ENCODE measurements around the gene UNK. TPM values are rescaled to one million over a fixed set of nuclear protein-coding genes. Genes with fewer than 3 reads are reported as not detected.

UNK gene
- total and polyA plus RNA-seq, 10 donors = 19.0 to 53.8 (median 46.2) TPM

DNA sequence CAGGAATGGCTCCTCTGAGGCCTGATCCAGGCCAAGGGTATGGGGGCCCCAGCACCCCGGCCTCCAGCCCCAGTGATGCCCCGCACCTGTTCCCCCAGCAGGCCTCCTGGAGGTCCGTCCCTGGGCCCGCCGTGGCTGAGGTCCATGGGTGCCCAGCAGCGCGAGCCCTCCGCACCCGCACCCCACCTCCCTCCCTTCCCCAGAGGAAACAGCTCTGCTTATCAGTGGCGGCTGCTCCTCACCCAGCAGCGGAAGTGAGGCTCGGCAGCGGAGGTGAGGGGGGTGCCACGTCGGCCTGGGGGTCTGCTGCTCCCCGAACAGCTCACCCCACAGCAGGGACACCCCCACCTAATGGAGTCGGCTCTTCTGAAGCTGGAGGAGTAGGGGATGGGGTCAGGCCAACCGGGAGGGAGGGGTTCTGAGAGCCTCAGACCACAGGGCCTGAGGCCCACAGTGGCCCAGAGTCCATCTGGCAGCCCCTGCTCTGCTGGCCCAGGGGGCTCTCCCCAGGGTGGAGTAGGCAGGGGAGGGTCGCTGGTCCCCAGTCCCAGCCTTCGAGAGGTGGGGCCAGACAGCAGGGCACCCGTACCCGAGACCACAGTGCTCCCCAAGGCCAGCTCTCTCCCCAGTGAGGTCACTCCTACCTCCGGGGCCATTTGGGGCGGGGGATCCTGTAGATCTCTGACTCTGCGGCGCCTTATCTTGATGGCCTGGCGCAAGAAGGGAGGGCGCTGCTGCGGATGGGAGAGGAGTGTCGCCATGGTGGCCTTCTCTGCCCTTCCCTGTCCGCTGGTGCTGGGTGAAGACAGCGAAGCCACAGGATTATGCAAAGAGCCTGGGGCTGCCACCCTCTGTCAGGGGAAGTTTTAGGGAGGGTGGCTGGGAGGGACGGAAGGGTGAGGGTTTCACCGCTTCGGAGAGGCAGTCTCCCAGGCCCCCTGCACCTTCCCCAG, 59.2 kb downstream of the UNK start, which contains the start of gene UNC13D:
TSS of gene UNC13D (minus strand) at position 828 of the 953 bp plus-strand sequence. CDS start at position 761, 67 bp downstream.
- H3K27ac ChIP-seq = peak within 1 kb of the TSS; percentile 57 to 98 (median 96)
- H3K36me3 ChIP-seq = peaks cover 2 to 76% (median 57%) of the 10 kb centered on the region in 6 donors
- H3K27me3 ChIP-seq (replicated peaks in 1 of 7) = no peaks in the 10 kb centered on the region
- peak within 1 kb of the TSS; percentile 35 to 80 (median 58) for H3K4me3 ChIP-seq
- peaks cover 51 to 100% (median 78%) of the 10 kb centered on the region in 6 donors for H3K4me1 ChIP-seq
- intact Hi-C loops (cut with DNase I; ENCODE audit: low total_unique reads) = no loop called here
- peak; percentile 95 for DNase-seq
- WGBS, 5 donors = 6 to 13% (median 9%) methylated on average over 18 to 35 of the region's 35 CpGs
- no peaks in the 10 kb centered on the region for H3K9me3 ChIP-seq
- TF ChIP-seq CTCF (IDR thresholded peaks at IDR 0.05 in 8 of 11, conservative IDR thresholded peaks at IDR 0.05 in 3 of 11) (no peak), POLR2AphosphoS5 (IDR thresholded peaks at IDR 0.05) (peak; percentile 90 to 91 (median 91))

DNA sequence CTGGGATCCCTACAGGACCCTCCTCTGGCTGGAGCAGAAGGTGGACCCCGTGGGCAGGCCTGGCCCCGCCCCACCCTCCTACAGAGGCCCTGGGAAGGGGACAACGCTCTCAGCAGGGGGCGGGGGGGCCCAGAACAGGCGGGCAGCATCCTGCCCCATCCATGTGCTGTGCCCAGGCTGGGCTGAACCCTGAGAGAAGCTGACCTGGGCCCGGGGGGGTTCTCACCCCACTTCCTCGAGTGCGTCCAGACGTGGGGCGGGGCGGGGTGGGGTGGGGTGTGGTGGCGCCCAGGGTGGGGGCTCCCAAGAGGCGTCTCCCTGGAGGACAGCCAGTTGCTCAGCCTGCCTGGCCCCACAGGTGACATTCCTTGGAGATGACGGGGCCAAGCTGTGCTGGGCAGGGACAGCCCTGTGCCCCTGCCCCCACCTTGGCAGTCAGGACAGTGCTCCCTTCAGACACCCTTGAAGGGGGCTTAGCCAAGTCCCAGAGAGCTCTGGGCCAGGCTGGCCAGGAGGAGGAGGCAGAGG, 60.0 kb downstream of the UNK start:
- peaks cover 2 to 76% (median 57%) of the 10 kb centered on the region in 6 donors for H3K36me3 ChIP-seq
- H3K4me1 ChIP-seq = peaks cover 53 to 100% (median 83%) of the 10 kb centered on the region in 6 donors
- TF ChIP-seq CTCF (IDR thresholded peaks at IDR 0.05 in 8 of 11, conservative IDR thresholded peaks at IDR 0.05 in 3 of 11) = no peak
- TF ChIP-seq POLR2AphosphoS5 (IDR thresholded peaks at IDR 0.05) = peak in 2 of 3 donors; percentile 2 to 11
- TF ChIP-seq POLR2A (IDR thresholded peaks at IDR 0.05) = no peak
- 3 to 27% (median 9%) methylated on average over 3 to 14 of the region's 14 CpGs for WGBS, 5 donors
- no peaks in the 10 kb centered on the region for H3K27me3 ChIP-seq (replicated peaks in 1 of 7)
- H3K27ac ChIP-seq = peak overlapping the region; percentile 57 to 98 (median 96)
- H3K9me3 ChIP-seq = no peaks in the 10 kb centered on the region
- intact Hi-C loops (cut with DNase I; ENCODE audit: low total_unique reads) = loop anchor here (5.0 kb wide), 1 partner anchor 67 kb away; a partner anchor contains a TSS
- peak overlapping the region; percentile 35 to 80 (median 58) for H3K4me3 ChIP-seq
- DNase-seq = peak; percentile 91

GRCh38 chr17:75845058-75845711, 60.6 kb downstream of the UNK start:
- 21 to 29% (median 25%) methylated on average over 9 to 21 of the region's 21 CpGs for WGBS, 5 donors
- Histone ChIP-seq H3K27ac (peak overlapping the region; percentile 57 to 98 (median 96)), H3K36me3 (peaks cover 2 to 76% (median 57%) of the 10 kb centered on the region in 6 donors), H3K27me3 (replicated peaks in 1 of 7) (no peaks in the 10 kb centered on the region), H3K4me3 (peak overlapping the region in 5 of 8 donors; percentile 54 to 80 (median 60)), H3K4me1 (peaks cover 53 to 100% (median 87%) of the 10 kb centered on the region in 6 donors), H3K9me3 (no peaks in the 10 kb centered on the region)
- peak; percentile 94 for DNase-seq
- intact Hi-C loops (cut with DNase I; ENCODE audit: low total_unique reads) = loop anchor here (5.0 kb wide), 1 partner anchor 68 kb away; a partner anchor contains a TSS
- peak; percentile 80 to 86 (median 85) for TF ChIP-seq POLR2AphosphoS5 (IDR thresholded peaks at IDR 0.05)
- TF ChIP-seq POLR2A (IDR thresholded peaks at IDR 0.05) = no peak
- peak; percentile 76 to 99 (median 93) for TF ChIP-seq CTCF (IDR thresholded peaks at IDR 0.05 in 8 of 11, conservative IDR thresholded peaks at IDR 0.05 in 3 of 11)

Measured in spleen (tissue), 11 donors.